Eye (tissue), 1 donor: ENCODE results near the gene CD48.

ENCODE experiments used
- DNase-seq: peaks from one replicate; pipeline ENCODE4 v3.0.0-alpha.2; 2015

CD48 gene

GRCh38 chr1:160675641-160676410, 35.8 kb downstream of the CD48 start:
- DNase-seq: peak; percentile 74

GRCh38 chr1:160674415-160674814, 37.2 kb downstream of the CD48 start:
- DNase-seq: no peak

- DNase-seq: no peak
These were observed 38.6 kb downstream of the CD48 start for GRCh38 chr1:160672789-160673695.

- DNase-seq: no peak
These were observed 39.8 kb downstream of the CD48 start for GRCh38 chr1:160671603-160672517.

- DNase-seq: no peak
These were observed 40.9 kb downstream of the CD48 start for GRCh38 chr1:160670701-160671100.

- DNase-seq: no peak
These were observed 41.8 kb downstream of the CD48 start for GRCh38 chr1:160669802-160670201.

GRCh38 chr1:160669276-160669675, 42.3 kb downstream of the CD48 start:
- no peak for DNase-seq

GRCh38 chr1:160667896-160668295, 43.7 kb downstream of the CD48 start:
- no peak for DNase-seq

- DNase-seq: no peak
These were observed 45.6 kb downstream of the CD48 start for GRCh38 chr1:160666079-160666442.

- DNase-seq: no peak
These were observed 46.1 kb downstream of the CD48 start for GRCh38 chr1:160665330-160666078.

- DNase-seq: no peak
These were observed 47.0 kb downstream of the CD48 start for GRCh38 chr1:160664573-160665051.

GRCh38 chr1:160662910-160663309, 48.7 kb downstream of the CD48 start:
- DNase-seq: no peak

GRCh38 chr1:160659566-160659965, 52.1 kb downstream of the CD48 start:
- no peak for DNase-seq

- DNase-seq: no peak
These were observed 52.8 kb downstream of the CD48 start for GRCh38 chr1:160658814-160659193.

GRCh38 chr1:160658162-160658813, 53.3 kb downstream of the CD48 start:
- DNase-seq: no peak

- no peak for DNase-seq
These were observed 54.3 kb downstream of the CD48 start for GRCh38 chr1:160657250-160657781.

- no peak for DNase-seq
These were observed 54.9 kb downstream of the CD48 start for GRCh38 chr1:160656737-160657136.

- DNase-seq: no peak
These were observed 58.0 kb downstream of the CD48 start for GRCh38 chr1:160653620-160654016.

- no peak for DNase-seq
These were observed 58.5 kb downstream of the CD48 start for GRCh38 chr1:160652924-160653619.

- DNase-seq: peak; percentile 20
These were observed 59.5 kb downstream of the CD48 start for GRCh38 chr1:160652065-160652641.
